ENCODE measurements around the gene GP1BB.

Gene GP1BB

GRCh38 chr22:19719050-19719482 lies 4.3 kb upstream of the GP1BB start:
- no peak for TF ChIP-seq CTCF (IDR thresholded peaks at IDR 0.05; ENCODE audit: unreplicated experiment in 3 of 3)
- Mint-ChIP-seq H3K36me3 (ENCODE audit: low read depth) (peaks cover 22% of the 10 kb centered on the region), H3K27ac (peak overlapping the region in 1 of 3 experiments; percentile 25), H3K4me1 (peaks cover 33% of the 10 kb centered on the region), H3K27me3 (ENCODE audit: low read depth) (peaks cover 48% of the 10 kb centered on the region), H3K9me3 (no peaks in the 10 kb centered on the region), H3K4me3 (peak overlapping the region; percentile 82 to 89 (median 87))

- Mint-ChIP-seq H3K36me3 (ENCODE audit: low read depth) (peaks cover 22% of the 10 kb centered on the region), H3K27ac (peak overlapping the region in 1 of 3 experiments; percentile 25), H3K9me3 (no peaks in the 10 kb centered on the region), H3K27me3 (ENCODE audit: low read depth) (peaks cover 51% of the 10 kb centered on the region), H3K4me1 (peaks cover 33% of the 10 kb centered on the region), H3K4me3 (peak overlapping the region; percentile 82 to 89 (median 87))
- no peak for TF ChIP-seq CTCF (IDR thresholded peaks at IDR 0.05; ENCODE audit: unreplicated experiment in 3 of 3)
These were observed 3.8 kb upstream of the GP1BB start for GRCh38 chr22:19719488-19720021.

- Mint-ChIP-seq H3K4me3 (peak overlapping the region; percentile 82 to 89 (median 87)), H3K27ac (no peak overlapping the region), H3K27me3 (ENCODE audit: low read depth) (peaks cover 58% of the 10 kb centered on the region), H3K36me3 (ENCODE audit: low read depth) (peaks cover 22% of the 10 kb centered on the region), H3K4me1 (peaks cover 33% of the 10 kb centered on the region), H3K9me3 (no peaks in the 10 kb centered on the region)
- no peak for TF ChIP-seq CTCF (IDR thresholded peaks at IDR 0.05; ENCODE audit: unreplicated experiment in 3 of 3)
These were observed 3.0 kb upstream of the GP1BB start for GRCh38 chr22:19720150-19720827.

- Mint-ChIP-seq H3K9me3 (no peaks in the 10 kb centered on the region), H3K36me3 (ENCODE audit: low read depth) (peaks cover 22% of the 10 kb centered on the region), H3K27me3 (ENCODE audit: low read depth) (peaks cover 65% of the 10 kb centered on the region), H3K27ac (no peak overlapping the region), H3K4me1 (peaks cover 33% of the 10 kb centered on the region), H3K4me3 (peak overlapping the region; percentile 43 to 89 (median 78))
- no peak for TF ChIP-seq CTCF (IDR thresholded peaks at IDR 0.05; ENCODE audit: unreplicated experiment in 3 of 3)
These were observed 2.4 kb upstream of the GP1BB start for GRCh38 chr22:19720999-19721329.

- H3K9me3 Mint-ChIP-seq = no peaks in the 10 kb centered on the region
- H3K36me3 Mint-ChIP-seq (ENCODE audit: low read depth) = peaks cover 22% of the 10 kb centered on the region
- peak overlapping the region in 2 of 3 experiments; percentile 12 to 43 for H3K4me3 Mint-ChIP-seq
- peaks cover 71% of the 10 kb centered on the region for H3K27me3 Mint-ChIP-seq (ENCODE audit: low read depth)
- TF ChIP-seq CTCF (IDR thresholded peaks at IDR 0.05; ENCODE audit: unreplicated experiment in 3 of 3) = no peak
- H3K4me1 Mint-ChIP-seq = peaks cover 29% of the 10 kb centered on the region
- H3K27ac Mint-ChIP-seq = no peak overlapping the region
These were observed 1.8 kb upstream of the GP1BB start for GRCh38 chr22:19721330-19722177.

Data from nephron (organoid).